GM13976 (cell line): ENCODE measurements around the gene LTB4R.
"Not testable (repeated sequence)": the region's sequence is repeated elsewhere in the genome, so short reads cannot be mapped to it uniquely, and the experiment has no call there.

Experiments
- DNase-seq: peaks from one replicate; pipeline ENCODE4 v3.0.0; 2012; ENCODE audit warnings: low spot score
- in situ Hi-C: fragments of 300-500 bp; cut with MboI; formaldehyde crosslinking; loops from one replicate; pipeline ENCODE4 v1.12.0; 2022; ENCODE audit warnings: low sequenced_read_pairs, mixed read lengths, inconsistent platforms; ENCODE audit not compliant: unreplicated experiment
- TF ChIP-seq, protein P1 (sequence below): IDR thresholded peaks from 2 replicates; pipeline ENCODE4 v1.5.1; 2012; ENCODE audit warnings: borderline replicate concordance, mild to moderate bottlenecking; ENCODE audit not compliant: insufficient read depth; ENCODE audit errors: extremely low read depth, missing control alignments, control extremely low read depth

Gene LTB4R

DNA sequence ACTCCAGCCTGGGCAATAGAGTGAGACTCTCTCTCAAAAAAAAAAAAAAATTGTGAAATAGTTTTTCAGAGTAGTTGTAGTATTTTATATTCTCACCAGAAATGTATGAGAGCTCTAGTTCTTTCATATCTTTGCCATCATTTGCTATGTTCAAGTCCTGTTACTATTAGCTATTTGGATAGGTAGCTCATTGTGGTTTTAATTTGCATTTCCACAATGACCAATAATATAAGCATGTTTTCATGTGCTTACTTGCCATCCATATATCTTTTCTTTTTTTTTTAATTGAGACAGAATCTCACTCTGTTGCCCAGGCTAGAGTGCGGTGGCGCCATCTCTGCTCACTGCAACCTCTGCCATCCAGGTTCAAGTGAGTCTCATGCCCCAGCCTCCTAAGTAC is 36.9 kb downstream of the LTB4R start:
- in situ Hi-C loops = loop anchor here (25.0 kb wide), 1 partner anchor 339 kb away; no protein-coding TSS in a partner anchor
- TF ChIP-seq, protein P1, sequence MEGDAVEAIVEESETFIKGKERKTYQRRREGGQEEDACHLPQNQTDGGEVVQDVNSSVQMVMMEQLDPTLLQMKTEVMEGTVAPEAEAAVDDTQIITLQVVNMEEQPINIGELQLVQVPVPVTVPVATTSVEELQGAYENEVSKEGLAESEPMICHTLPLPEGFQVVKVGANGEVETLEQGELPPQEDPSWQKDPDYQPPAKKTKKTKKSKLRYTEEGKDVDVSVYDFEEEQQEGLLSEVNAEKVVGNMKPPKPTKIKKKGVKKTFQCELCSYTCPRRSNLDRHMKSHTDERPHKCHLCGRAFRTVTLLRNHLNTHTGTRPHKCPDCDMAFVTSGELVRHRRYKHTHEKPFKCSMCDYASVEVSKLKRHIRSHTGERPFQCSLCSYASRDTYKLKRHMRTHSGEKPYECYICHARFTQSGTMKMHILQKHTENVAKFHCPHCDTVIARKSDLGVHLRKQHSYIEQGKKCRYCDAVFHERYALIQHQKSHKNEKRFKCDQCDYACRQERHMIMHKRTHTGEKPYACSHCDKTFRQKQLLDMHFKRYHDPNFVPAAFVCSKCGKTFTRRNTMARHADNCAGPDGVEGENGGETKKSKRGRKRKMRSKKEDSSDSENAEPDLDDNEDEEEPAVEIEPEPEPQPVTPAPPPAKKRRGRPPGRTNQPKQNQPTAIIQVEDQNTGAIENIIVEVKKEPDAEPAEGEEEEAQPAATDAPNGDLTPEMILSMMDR = no peak
- no peak for DNase-seq

DNA sequence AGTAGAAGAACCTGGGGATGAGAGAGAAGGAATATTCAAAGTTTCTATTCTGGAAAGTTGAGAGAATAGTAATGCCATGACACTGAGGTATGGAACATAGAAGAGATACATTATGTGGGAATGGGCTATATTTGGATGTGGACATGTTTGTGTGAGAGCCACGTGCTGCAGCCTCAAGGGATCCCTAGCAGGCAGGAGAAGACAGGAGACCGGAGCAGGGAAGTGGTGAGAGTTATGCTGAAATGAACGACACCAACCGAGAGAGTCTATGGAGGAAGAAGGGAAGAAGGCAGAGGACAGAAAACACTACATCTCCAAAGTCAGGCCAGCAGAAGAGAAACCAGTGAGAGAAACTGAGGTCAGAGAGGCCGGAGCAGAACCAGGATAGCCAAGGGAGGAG is 38.4 kb downstream of the LTB4R start:
- TF ChIP-seq, protein P1 = no peak
- in situ Hi-C loops = loop anchor here (25.0 kb wide), 1 partner anchor 338 kb away; no protein-coding TSS in a partner anchor
- DNase-seq = no peak

DNA sequence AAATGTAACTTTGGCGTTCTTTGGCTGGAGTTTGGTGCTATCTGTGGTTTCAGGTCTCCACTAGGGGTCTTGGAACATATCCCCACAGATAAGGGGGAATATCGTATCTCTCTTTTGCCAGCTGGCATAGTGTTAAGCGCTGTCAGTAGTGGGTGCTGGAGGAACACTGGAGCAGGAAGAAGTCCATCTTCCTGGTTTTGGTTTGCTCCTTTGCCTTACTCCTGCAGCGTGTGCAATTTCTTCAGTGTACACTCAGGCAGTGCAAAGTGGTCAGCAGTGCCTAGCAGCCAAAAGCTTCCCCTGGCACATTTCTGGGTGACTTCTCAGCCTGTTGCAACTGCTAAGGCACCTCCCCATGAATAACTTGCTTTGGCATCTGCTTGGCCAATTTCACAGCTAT is 40.2 kb downstream of the LTB4R start:
- in situ Hi-C loops = no loop called here
- no peak for DNase-seq

DNA sequence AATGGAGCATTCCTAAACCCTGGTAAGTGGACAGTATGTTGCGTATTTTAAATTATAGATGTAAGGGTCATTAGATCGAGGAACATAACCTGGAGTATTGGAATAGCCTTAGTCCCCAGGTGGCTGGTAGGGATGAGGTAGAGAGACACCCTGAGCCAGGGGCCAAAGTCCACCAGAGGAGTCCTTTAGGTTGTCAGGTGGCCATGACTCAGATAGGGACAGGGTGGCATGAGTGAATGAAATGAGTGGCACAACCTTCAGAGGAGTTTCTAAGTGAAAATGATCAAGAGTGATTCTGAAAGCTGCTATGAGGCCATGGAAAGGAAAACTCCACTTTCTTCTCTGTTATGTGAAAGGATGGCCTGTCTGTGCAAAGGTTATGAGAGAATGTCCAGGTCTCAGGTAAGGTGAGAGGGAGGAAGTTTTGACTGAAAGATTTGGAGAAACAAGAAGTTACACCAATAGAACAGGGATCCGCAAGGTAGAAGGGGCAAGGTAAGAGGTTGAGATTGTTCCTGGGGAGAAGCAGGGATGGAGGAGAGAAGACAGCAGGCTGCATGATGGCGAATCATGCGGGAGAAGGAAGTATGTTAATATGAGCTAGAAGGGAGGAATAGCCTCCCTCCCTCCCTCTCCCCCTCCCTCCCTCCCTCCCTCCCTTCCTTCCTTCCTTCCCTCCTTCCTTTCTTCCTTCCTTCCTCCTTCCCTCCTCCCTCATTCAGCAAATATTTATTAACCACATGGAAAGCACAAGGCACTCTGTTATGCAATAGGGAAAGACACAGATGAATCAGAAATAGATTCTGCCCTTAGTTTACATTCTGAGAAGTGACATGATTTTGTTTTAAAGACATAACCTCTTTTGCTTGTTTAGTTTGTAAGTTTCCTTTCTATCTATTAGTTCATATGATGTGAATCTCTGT is 42.5 kb downstream of the LTB4R start:
- in situ Hi-C loops = no loop called here
- DNase-seq = no peak
- TF ChIP-seq, protein P1 = no peak

More for the DNA sequence above, 40.2 kb downstream of the LTB4R start:
- TF ChIP-seq, protein P1 = no peak

DNA sequence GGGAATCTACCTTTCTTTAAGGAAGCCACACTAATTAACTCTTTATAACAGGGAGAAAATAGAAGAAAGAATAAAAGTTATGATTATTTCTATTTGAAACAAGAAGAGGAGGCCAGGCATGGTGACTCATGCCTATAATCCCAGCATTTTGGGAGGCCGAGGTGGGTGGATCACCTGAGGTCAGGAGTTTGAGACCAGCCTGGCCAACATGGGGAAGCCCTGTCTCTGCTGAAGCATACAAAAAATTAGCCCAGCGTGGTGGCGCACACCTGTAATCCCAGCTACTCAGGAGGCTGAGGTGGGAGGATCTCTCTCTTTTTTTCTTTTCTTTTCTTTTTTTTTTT is 43.2 kb downstream of the LTB4R start:
- in situ Hi-C loops, DNase-seq: not testable (repeated sequence)

DNA sequence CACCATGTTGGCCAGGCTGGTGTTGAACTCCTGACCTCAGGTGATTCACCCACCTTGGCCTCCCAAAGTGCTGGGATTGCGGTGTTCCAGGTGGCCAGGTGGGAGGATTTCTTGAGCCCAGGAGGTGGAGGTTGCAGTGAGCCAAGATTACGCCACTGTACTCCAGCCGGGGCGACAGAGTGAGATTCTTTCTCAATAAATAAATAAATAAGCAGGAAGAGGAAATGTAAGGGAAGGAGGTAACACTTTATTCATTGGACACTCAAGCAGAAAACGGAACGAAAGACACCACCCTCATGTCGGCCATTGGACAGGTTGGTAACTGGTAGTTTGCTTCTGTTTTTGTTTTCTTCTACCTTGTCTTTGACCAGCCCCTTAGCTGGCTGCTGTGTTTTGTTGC is 43.7 kb downstream of the LTB4R start:
- in situ Hi-C loops = no loop called here
- no peak for DNase-seq
- TF ChIP-seq, protein P1 = no peak

DNA sequence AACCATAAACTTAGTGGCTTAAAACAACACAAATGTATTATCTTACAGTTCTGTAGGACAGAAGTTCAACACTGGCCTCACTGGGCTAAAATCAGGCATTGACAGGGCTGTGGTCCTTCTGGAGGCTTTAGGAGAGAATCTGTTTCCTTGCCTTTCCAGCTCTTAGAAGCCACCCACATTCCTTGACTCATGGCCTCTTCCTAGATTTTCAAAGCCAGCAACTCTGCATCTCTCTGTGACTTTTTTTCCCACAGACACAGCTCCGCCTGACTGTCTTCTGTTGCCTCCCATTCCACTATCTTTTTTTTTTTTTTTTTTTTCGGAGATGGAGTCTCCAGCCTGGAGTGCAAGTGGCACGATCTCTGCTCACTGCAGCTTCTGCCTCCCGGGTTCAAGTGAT is 44.9 kb downstream of the LTB4R start:
- DNase-seq = no peak
- TF ChIP-seq, protein P1 = no peak
- in situ Hi-C loops = no loop called here
